Medulla oblongata (tissue), 1 donor: ENCODE data around the gene COL7A1.

Experiments used
- DNase-seq: peaks from one replicate; pipeline ENCODE4 v3.0.0-alpha.2; 2015; ENCODE audit errors: extremely low spot score

COL7A1 gene

DNA sequence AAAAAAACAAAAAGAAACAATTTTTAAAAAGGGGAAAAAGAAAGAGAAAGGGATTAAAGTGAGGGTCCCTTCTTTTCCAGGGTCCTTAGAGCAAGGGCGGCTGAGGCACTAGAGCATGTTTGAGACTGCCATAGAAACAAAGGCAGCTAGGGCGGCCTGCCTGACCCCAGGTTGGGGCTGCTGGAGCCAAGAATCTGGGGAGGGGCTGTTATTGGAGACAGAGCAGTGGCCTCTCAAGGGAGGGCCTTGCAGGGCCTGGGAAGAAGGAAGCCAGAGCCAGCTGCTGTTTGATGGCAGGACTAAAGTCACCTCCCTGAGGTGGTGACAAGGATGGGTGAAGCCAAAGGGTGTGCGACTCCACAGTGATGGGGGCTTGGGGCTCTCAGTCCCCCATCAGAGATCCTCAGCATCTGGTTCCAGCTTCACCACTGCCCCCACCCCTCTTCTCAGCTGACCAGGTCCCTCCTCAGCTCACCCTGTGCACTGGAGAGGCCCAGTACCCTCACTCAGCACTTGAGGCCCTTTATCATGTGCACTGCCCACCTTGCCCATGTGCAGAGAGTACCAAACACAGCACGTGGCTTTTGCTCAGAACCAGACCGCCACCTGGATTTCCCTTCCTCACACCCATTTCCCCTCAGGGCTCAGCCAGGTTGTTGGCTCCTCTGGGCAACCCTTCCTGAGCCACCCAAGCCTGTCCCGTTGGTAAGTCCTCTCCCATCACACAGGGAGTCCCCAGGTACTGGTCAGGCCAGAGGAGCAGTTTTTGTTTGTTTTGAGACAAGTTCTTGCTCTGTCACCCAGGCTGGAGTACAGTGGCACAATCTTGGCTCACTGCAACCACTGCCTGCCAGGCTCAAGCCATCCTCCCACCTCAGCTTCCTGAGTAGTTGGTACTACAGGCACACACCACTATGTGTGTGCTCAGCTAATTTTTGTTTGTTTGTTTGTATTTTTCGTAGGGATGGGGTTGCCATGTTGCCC lies 24.7 kb upstream of the COL7A1 start:
- DNase-seq, result no peak

DNA sequence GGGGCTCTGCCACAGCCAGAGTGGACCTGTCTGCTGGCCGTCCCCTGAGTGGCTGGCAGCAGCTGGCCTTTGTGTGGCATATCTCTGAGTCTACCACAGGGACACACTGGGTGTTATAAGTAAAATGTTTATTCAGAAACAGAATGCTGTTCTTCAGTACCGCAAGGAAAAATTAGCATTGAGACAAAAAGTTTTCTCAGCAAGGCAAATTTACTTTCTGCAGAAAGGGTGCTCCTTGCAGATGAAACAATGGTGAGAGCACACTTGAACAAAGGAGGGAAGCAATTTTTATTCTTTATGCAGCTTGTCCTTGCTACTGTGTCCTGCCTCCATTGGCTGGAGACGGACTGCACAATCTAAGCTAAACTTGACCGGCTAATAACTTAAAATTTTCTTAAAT lies 22.4 kb upstream of the COL7A1 start:
- no peak for DNase-seq

DNA sequence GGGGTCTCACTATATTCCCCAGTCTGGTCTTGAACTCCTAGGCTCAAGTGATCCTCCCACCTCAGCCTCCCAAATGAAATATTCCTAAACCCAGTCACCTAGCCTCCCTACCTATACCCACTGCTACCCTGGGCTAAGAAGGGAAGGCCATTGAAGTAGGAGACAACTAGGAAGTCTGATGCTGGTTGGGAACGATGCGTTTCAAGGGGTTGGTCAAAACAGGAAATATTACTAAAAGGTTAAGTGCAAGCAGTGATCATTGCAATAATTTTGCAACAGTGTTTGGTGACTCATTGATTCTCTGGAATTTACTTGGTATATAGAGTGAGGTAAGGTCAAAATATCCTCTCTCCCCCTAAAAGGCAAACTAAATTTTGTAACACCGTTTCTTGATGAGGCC lies 18.9 kb upstream of the COL7A1 start:
- no peak for DNase-seq

DNA sequence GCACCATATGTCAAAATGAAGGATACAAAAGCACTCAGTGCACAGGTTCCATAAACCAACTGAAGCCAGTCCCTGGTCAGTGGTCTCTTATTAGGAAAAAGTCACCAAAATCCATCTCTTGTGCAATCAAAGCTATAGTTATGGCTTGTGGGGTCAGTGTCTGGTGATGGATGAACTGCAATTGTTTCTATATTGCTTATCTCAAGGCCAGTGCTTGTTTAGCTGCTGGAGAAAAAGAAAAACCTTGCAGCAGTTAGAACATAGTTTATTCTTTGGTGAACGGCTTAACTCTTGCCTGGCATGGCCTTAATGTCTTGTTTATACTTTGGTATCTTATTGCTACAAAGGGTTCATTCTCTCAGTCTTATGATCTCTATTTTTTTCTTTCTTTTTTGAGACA lies 17.2 kb upstream of the COL7A1 start:
- no peak for DNase-seq

DNA sequence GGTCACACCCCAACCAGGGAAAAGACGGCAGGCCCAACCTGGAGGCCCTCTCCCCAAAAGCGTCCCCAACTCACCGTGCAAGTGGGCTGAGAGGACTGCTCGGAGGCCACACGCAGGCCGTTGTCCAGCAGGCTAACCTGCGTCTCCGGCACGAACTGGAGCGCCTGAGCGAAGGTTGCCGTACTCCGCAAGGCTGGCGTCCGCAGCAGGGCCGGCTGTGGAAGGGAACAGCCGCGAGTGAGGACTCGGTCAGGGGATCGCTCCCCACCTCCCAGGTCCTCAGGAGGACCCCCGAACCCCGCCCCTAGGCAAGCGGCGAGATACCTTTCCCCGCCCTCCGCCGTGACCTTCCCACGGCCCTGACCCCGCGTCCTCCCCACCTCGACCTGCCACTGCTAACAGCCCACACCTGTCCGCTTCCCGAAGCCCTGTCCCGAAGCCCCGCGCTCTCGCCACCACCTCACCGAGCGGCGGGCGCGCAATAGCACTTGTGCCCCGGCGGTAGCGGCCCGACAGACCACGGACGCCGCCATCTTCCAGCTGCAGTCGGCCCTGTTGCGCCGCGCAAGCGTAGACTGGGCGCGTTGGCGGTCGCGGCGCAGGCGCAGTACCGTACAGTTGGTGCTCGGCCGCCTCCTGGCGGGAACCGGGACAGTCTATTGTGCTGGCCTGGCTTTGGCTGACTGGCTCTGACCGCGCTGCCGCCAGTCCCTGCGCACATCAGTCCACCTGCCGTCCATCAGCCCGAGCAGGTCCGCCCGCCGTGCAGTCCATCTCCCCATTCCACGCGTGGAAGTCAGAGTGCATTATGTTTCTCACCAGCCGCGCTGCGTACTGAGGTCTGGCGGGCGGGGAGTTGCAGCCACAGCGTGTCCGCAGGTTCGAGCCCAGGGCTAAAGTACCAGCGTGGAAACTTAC lies 14.2 kb upstream of the COL7A1 start, which contains the start of gene UQCRC1:
UQCRC1 (minus strand) TSS at position 559 of the 918 bp plus-strand sequence; CDS start at position 533, 26 bp downstream.
- peak; percentile 94 for DNase-seq

DNA sequence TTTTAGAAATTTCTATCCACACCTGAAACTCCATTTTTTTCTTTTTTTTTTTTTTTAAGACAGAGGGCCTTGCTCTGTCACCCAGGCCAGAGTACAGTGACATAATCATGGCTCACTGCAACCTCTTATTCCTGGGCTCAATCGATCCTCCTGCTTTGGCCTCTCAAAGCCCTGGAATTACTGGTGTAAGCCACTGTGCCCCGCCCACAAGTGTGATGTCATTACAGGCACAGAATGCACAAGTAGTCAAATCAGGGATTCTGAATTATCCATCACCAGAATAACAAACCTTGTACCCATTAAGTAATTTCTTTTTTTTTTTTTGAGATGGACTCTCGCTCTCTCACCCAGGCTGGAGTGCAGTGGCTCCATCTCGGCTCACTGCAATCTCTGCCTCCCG lies 12.4 kb upstream of the COL7A1 start:
- DNase-seq, result no peak

DNA sequence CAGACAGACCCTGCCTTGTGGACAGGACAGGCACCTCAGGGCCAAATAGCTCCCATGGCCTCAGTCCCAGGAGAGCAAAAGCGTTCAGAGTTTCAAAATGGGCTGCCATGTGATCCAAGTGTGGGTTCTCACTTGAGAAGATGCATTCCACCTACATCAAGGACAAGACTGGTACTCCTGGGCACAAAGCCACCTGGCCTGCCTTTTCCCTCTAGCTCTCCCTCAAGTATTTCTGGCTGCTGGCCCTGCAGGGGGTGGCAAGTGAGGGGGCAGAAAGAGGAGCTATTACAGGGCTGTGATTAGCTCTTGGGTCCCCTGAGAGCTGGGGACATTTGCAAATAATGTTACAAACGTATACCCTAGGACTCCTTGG lies 6.5 kb upstream of the COL7A1 start:
- DNase-seq, result no peak

DNA sequence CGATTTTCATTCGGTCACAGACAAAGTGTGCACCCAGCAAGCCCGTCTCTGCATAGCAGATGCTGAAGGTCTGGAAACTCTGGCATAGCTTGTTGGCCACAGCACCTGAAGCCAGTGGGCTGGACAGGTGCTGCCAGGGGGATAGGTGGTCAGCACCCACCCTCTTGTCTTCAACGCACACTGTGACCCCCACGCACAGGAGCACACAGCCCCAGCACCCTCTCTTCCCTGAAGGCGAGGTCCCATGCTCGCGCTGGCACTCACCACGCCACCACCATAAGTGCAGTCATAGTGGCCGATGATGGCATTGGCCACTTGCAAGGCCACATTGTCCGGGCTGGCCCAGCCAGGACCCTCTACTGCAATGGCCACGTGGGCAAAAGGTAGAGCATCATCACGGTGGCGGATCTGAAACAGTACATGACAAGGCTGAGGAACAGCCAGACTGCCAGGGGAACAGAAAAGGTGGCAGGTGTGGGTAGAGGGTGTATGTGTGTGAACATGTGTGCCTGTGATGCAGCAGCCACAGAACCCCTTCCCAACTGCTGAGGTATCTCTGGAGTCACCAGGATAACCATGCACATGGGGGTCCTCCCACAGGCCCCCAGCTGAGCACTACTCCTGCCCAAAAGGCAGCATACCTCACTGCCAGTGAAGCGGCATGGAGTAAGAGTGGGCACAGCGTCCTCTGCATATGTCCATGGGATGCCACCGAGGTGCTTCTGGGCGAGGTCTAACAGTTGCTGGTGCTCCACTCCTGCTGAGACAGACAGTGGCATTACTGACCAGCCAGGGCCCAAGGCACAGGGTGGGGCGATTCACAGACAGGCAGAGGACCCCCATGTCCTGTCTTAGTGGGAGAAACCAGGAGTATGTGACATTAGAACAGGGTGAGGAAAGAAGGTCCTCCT lies 5.8 kb upstream of the COL7A1 start:
- no peak for DNase-seq

DNA sequence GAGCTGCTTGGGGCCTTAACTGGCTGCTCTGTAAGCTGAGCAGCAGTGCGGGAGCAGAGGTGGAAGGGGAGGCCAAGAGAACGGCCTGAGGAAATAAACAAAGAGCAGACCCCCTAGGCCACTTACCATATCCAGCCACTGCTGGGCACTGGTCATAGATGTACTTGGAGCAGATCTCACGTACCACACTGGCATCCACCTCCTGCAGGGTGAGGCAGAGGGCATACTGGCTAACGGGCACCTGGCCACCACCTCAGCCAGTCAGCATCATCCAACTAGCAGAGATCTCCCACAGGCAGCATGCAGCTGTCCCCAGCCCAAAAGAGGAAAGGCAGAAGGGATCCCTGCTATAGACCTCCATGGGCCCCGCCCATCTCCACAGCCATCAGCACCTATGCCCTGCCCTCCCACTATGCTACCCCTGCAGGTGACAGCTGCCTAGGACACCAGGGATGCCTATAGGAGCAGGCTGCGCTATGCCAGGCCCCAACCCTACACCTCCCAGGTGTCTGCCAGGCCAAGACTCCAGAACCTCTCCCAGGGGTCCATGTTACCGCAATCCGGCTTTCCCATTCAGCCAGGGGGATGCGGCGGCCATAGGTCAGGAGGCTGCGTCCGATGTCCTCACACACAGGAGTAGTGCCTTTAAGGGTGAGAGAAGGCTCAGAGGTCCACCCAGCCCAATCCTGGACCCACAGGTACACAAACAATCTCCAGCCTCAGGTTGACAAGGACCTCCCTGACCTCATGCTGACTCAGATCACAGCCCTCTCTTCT lies 4.6 kb upstream of the COL7A1 start:
- no peak for DNase-seq

DNA sequence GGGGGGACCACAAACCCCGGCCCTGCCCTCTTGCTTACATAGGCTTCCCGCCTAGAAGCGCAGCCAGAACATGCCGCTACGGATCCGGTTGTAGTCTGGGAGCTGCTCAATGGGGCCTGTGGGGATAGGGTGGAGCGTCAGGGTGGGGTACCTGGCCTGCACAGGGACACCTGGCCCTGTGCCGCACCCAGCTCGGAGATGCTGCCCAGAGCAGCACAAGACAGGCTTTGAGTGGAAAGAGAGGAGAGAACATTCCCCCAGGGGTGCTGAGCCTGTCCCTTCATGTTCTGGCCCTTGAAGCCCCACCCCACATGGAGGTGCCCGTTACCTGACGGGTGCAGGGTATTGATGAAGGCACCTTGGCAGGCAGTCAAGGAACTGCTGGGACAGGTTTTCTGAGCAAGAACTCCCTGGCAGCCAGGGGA lies 4.0 kb upstream of the COL7A1 start:
- no peak for DNase-seq

DNA sequence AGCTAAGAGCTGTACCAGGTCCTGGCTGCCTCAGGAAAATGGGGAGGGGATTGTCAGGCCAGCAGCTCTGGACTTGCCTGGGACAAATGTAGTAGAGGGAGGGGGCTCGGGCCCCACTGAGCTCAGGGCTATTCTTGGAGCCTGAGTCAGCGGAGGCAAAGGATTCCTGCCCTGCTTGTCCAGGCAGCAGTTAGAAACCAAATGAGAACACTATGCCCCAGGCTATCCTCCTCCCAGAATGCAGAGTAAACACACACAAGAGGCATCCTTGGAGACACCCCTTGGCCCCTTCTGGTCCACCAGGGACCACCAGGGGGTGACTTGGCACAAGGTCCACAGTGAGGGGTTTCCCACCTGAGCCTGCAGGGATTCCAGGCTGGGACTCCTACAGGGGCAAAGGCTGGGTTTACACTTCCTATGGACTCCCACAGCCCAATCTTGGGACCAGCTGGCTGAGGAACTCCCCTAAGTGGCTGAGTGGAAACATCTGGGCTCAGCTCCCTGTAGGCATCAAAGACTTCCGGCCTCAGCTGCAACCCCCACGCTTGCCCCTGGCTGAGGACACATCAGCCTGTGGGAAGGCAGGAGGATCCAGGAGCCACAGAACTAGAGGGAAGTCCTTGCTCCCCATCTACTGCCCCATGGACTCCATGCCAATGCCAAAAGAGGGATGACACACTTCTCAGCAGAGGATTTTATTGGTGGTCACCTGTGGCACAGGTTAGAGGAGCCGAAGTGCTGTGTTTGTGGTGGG lies 3.4 kb upstream of the COL7A1 start:
- DNase-seq, result peak; percentile 21

DNA sequence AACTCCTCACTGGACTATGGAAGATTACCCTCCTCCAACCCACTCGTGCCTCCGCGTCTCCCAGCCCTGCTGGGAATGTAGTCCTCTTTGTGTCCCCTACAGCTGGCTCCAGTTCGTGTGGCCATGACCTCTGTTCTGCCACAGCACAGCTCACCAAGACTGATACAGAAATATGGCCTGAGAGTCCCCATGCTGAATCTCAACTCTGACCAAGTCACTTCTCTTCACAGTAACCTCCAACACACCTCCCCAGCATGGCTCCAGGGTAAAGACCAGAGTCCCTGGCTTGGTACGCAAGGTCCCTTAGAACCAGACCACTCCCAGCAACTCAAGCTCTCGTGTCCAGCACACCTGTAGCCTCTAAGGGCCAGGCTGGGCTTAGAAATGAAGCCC lies 2.3 kb upstream of the COL7A1 start:
- DNase-seq, result no peak

DNA sequence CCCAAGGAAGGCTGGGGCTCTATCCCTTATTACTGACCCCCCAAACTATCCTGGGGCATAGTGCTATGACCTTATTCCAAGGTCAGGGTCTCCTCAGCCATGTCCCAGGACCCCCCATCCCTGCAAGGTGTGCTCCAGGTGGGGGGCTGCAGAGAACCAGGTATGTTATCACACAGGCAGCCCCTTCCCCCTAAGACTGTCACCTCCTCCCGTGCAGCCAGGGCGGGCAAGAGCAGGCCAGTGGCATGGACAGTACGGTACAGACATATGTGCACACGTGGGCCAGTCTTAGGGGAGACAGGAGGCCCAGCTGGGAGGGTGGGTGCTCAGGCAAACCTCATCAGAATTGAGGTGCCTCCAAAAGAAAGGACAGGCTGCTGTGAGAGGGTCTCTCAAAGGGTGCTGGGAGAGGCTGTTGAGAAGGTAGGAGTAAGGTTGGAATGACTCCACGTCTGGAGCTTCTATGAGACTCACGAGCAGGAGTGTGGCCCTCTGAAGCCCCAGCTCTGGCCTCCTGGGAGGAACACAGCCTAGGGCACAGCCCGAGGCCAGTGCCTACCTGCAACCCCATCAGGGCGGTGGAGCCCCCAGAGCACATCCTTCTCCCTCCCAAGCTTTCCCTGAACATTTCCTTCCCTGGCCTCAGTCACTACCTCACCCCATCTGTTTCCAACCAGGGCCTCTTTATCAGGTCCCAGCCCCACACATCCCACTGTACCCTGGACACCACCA lies 1.7 kb upstream of the COL7A1 start:
- DNase-seq, result no peak

DNA sequence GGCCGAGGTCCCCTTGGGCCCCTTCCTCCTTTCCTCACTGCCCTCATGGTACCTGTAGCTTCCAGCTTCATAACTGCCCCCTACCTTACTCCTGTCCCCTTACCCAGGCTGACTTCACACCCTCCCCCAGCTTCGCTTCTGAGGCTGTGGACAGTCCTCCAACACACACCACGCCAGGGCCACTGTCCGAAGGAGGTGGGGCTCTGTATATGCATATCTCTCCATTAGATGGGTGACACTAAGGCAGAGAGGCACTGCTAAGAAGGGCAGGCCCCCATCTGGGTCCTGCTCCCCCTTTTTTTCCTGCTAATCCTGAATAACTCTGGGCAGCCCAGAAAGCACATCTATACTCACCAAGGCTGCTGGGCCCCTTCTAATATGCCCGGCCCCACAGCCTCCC lies 1.0 kb upstream of the COL7A1 start:
- no peak for DNase-seq

DNA sequence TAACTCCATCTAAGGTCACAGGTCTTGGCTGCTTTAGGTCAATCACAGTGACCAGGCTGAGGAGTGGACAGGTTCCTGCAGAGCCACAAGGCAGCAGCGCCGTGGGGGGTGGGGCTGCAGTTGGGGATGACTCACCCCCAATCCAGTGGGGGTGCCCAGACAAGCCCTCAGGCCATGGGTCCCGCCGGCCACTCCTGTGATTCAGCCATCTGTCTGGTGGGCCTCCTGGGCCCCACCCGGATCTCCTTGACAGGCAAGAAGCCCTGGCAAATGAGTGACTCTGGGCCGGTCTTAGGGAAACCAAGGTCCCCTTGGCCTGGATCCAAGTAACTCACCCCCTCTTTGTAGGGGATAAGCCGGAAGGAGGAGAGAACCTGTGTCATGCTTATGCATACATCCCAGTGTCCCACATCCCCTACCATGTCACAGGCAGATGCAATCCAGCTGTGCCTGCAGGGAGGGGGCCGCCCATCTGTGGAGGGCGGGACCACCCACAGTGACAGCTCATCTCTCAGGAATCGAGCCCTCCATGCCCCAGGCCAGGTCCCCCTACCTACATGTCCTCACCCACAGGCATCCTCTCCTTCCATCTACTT lies 495 bp upstream of the COL7A1 start:
- DNase-seq, result no peak

DNA sequence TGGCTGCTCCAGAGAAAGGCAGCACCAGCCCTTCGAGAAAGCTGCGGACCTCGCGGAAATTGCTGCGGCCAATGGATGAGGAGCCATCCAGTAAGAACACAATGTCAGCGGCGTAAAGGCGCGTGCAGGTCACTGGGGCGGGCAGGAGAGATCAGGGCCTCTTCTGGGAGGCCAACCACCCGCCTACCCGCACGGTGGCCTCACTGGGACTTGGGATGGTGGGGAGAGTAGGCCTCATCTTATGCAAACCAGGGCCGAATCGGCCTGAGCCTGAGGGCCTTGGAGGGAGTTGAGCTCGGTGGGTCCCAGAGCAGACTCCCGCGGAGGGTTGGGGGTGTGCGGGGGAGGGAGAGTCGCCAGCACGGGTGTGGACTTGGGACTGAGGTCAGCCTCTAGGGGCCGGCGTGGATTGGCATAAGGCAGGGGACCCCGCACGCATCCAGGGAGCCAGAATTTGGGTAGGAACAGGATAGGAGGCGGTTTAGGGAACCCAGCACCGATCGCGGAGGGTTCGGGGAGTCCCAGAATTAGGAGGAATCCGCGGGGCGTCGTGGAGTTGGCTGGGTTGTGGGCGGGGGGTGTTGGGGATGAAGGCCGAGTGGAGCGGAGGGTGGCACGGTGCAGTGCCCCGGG lies 596 bp downstream of the COL7A1 start:
- no peak for DNase-seq

DNA sequence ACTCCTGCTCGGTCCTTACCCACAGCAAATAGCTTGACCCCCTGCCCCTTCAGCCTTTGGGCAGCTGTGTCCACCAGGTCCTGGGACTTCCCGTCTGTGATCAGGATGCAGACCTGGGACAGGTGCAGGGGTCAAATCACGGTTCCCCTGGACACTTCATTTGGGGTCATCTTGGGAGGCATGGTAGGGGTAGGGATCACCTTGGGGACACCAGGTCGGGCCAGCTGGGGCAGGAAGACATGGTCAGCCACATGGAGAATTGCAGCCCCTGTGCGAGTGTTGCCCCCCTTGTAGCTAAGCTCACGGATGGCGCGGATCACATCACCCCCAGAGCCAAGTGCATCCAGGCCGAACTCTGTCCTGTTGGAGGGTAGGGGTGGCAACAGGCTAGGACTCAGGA lies 1.8 kb downstream of the COL7A1 start:
- no peak for DNase-seq

DNA sequence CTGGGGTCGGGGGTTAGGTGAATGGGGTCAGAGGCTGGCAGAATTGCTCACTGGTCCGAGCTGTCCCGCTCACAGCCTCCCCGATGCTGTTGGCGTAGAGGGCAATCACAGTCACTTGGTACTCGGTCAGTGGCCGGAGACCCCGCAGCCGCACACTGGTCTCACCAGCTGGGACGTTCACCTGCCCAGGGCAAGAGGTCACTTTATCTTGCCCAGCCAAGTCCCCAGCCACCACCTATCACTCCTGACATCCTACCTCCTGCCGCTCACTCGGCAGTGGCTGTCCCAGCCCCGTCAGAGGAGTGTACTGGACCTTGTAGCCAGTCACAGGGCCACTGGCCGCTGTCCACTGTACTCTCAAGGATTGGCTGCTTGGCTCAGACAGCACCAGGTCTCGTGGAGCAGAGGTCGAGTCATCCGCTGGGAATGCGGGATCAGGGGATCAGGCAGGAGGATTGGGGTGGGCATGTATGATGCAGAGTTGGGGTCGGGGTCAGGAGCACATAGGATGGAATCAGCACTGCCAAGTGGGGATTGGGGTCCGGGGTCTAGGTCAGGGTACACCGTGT lies 2.5 kb downstream of the COL7A1 start:
- DNase-seq, result no peak
